ENCODE measurements around the gene EEFSEC. TPM values are rescaled to one million over a fixed set of nuclear protein-coding genes. Genes with fewer than 3 reads are reported as not detected.

Gene EEFSEC
- total and polyA plus RNA-seq, 11 donors: 17.5 to 48.0 (median 22.5) TPM

GRCh38 chr3:128274837-128275236 lies 121.6 kb downstream of the EEFSEC start:
- ATAC-seq (no peak), DNase-seq (no peak)
- H3K36me3 ChIP-seq: peaks cover 0 to 18% (median 0%) of the 10 kb centered on the region in 9 donors
- 89 to 96% (median 95%) methylated on average over 7 of the region's 7 CpGs for WGBS, 4 donors
- TF ChIP-seq CTCF (IDR thresholded peaks at IDR 0.05) (no peak), POLR2A (IDR thresholded peaks at IDR 0.05) (no peak)
- intact Hi-C loops (cut with DNase I): no loop called here
- H3K9me3 ChIP-seq: no peaks in the 10 kb centered on the region
- H3K27me3 ChIP-seq: no peaks in the 10 kb centered on the region
- H3K27ac ChIP-seq: no peak overlapping the region
- peaks cover 0 to 51% (median 24%) of the 10 kb centered on the region in 12 donors for H3K4me1 ChIP-seq
- no peak overlapping the region for H3K4me3 ChIP-seq

GRCh38 chr3:128275316-128276145 lies 122.2 kb downstream of the EEFSEC start:
- Histone ChIP-seq H3K4me3 (no peak overlapping the region), H3K9me3 (no peaks in the 10 kb centered on the region), H3K27me3 (no peaks in the 10 kb centered on the region), H3K27ac (no peak overlapping the region), H3K4me1 (peaks cover 0 to 54% (median 26%) of the 10 kb centered on the region in 12 donors), H3K36me3 (peaks cover 0 to 18% (median 0%) of the 10 kb centered on the region in 9 donors)
- ATAC-seq: no peak
- TF ChIP-seq POLR2A (IDR thresholded peaks at IDR 0.05): no peak
- TF ChIP-seq CTCF (IDR thresholded peaks at IDR 0.05): no peak
- DNase-seq: no peak
- intact Hi-C loops (cut with DNase I): no loop called here
- WGBS, 4 donors: 90 to 96% (median 92%) methylated on average over 7 to 11 of the region's 11 CpGs

GRCh38 chr3:128276146-128276435 lies 122.8 kb downstream of the EEFSEC start:
- no peak for ATAC-seq
- intact Hi-C loops (cut with DNase I): no loop called here
- DNase-seq: no peak
- peaks cover 0 to 18% (median 0%) of the 10 kb centered on the region in 9 donors for H3K36me3 ChIP-seq
- no peak overlapping the region for H3K27ac ChIP-seq
- H3K9me3 ChIP-seq: no peaks in the 10 kb centered on the region
- TF ChIP-seq POLR2A (IDR thresholded peaks at IDR 0.05): no peak
- no peak for TF ChIP-seq CTCF (IDR thresholded peaks at IDR 0.05)
- peaks cover 0 to 59% (median 26%) of the 10 kb centered on the region in 12 donors for H3K4me1 ChIP-seq
- WGBS, 4 donors: 80 to 84% (median 82%) methylated on average over 3 of the region's 3 CpGs
- H3K4me3 ChIP-seq: no peak overlapping the region
- no peaks in the 10 kb centered on the region for H3K27me3 ChIP-seq

GRCh38 chr3:128276577-128277183 lies 123.4 kb downstream of the EEFSEC start:
- no peaks in the 10 kb centered on the region for H3K9me3 ChIP-seq
- peaks cover 0 to 14% (median 0%) of the 10 kb centered on the region in 9 donors for H3K36me3 ChIP-seq
- no peaks in the 10 kb centered on the region for H3K27me3 ChIP-seq
- 86 to 90% (median 88%) methylated on average over 5 of the region's 5 CpGs for WGBS, 4 donors
- ATAC-seq: no peak
- TF ChIP-seq POLR2A (IDR thresholded peaks at IDR 0.05): no peak
- intact Hi-C loops (cut with DNase I): no loop called here
- DNase-seq: no peak
- H3K4me3 ChIP-seq: no peak overlapping the region
- H3K4me1 ChIP-seq: peaks cover 0 to 65% (median 29%) of the 10 kb centered on the region in 12 donors
- H3K27ac ChIP-seq: no peak overlapping the region
